Kidney (tissue), 14 donors: ENCODE measurements around the gene PLEKHH2. TPM values are rescaled to one million over a fixed set of nuclear protein-coding genes. Genes with fewer than 3 reads are reported as not detected.

Experiments
- DNase-seq, 5 donors: peaks; one replicate each; pipeline ENCODE4 v3.0.0-alpha.2; 2013 to 2020
- FAIRE-seq: peaks from 2 replicates; lab custom pipeline; 2012; peaks lifted over from hg19 to GRCh38; lab: Jason Lieb, UNC
- H3K27ac ChIP-seq, 2 donors: one replicate each; pipeline ENCODE4 v1.7.0; 2013; ENCODE audit warnings: low read depth in 2 of 2, low read length in 2 of 2, inconsistent platforms in 1 of 2
- H3K27me3 ChIP-seq: one replicate; pipeline ENCODE4 v1.7.1; 2013; ENCODE audit warnings: low read length, inconsistent platforms; ENCODE audit not compliant: control insufficient read depth, insufficient read depth
- H3K36me3 ChIP-seq, 3 donors: one replicate each; pipeline versions ENCODE4 v1.7.0 to v1.7.1; 2013; ENCODE audit warnings: low read length in 3 of 3, control low read depth in 1 of 3, inconsistent platforms in 1 of 3; ENCODE audit not compliant: insufficient read depth in 3 of 3, control insufficient read depth in 2 of 3
- H3K4me1 ChIP-seq, 3 donors: one replicate each; pipeline versions ENCODE4 v1.7.0 to v1.7.1; 2013; ENCODE audit warnings: low read length in 3 of 3, inconsistent platforms in 1 of 3, low read depth in 1 of 3; ENCODE audit not compliant: control insufficient read depth in 2 of 3, insufficient read depth in 2 of 3
- H3K4me3 ChIP-seq, 3 donors: one replicate each; pipeline versions ENCODE4 v1.7.0 to v1.8.1; 2013; ENCODE audit warnings: low read length in 3 of 3, control low read depth in 1 of 3, inconsistent platforms in 1 of 3
- H3K9ac ChIP-seq, 3 donors: one replicate each; pipeline versions ENCODE4 v1.7.0 to v1.7.1; 2013; ENCODE audit warnings: low read length in 3 of 3, control low read depth in 1 of 3, inconsistent platforms in 1 of 3
- H3K9me3 ChIP-seq, 3 donors: one replicate each; pipeline versions ENCODE4 v1.7.0 to v1.7.1; 2013; ENCODE audit warnings: low read length in 3 of 3, control low read depth in 1 of 3, inconsistent platforms in 1 of 3; ENCODE audit not compliant: control insufficient read depth in 2 of 3, insufficient read depth in 1 of 3
- CTCF ChIP-seq: IDR thresholded peaks from 3 replicates; pipeline ENCODE4 v1.5.1; 2012; ENCODE audit warnings: mild to moderate bottlenecking, moderate library complexity, borderline replicate concordance; ENCODE audit not compliant: insufficient read depth; ENCODE audit errors: extremely low read depth
- intact Hi-C: fragments of 100-400 bp; cut with DNase I; formaldehyde crosslinking; loops from one replicate; pipeline ENCODE4 v1.11.1; 2022
- polyA plus RNA-seq: library from polyadenylated mRNA; stranded (reverse); fragments of 350-450 nt; fragmentation: Illumina TruSeq; extraction: RNeasy Lipid Tissue Mini Kit (QIAGEN cat#74804); gene quantifications from one replicate; pipeline ENCODE4 v1.2.3, GENCODE V29; 2014; ENCODE audit warnings: low read depth, low replicate concordance; ENCODE audit not compliant: insufficient read depth
- total RNA-seq: library from RNA; stranded (reverse); fragmentation: NEBNext Ultra II Directional; extraction: Animal tissue kit (Norgen Biotek cat#: 25700); gene quantifications from one replicate; pipeline ENCODE4 v1.2.1, GENCODE V29; 2021
- donor health status: control.
- donor health status: control.
- donor health status: control.
- donor health status: control.
- donor health status: control.
- donor health status: DM: yes; HTN: yes; CAD: no.
- donor health status: Normal renal cell carcinoma (clear cell type).

Gene PLEKHH2
- total and polyA plus RNA-seq, 2 donors from 2014 or later = 4.3 to 25.0 TPM

GRCh38 chr2:43791035-43791765 lies 154.1 kb downstream of the PLEKHH2 start:
- Histone ChIP-seq H3K36me3 (peaks cover 0 to 9% (median 2%) of the 10 kb centered on the region in 3 donors), H3K4me3 (peak overlapping the region in 1 of 3 donors; percentile 15), H3K27ac (peak overlapping the region; percentile 13 to 52), H3K9me3 (no peaks in the 10 kb centered on the region), H3K9ac (no peak overlapping the region), H3K4me1 (peaks cover 0 to 10% (median 7%) of the 10 kb centered on the region in 3 donors), H3K27me3 (no peaks in the 10 kb centered on the region)
- TF ChIP-seq CTCF = no peak
- FAIRE-seq (no peak), DNase-seq (no peak)
- intact Hi-C loops = no loop called here

- Histone ChIP-seq H3K9me3 (no peaks in the 10 kb centered on the region), H3K36me3 (peaks cover 0 to 9% (median 2%) of the 10 kb centered on the region in 3 donors), H3K9ac (no peak overlapping the region), H3K4me3 (peak overlapping the region in 2 of 3 donors; percentile 25 to 61), H3K27ac (peak overlapping the region in 1 of 2 donors; percentile 6), H3K27me3 (no peaks in the 10 kb centered on the region), H3K4me1 (peaks cover 0 to 10% (median 7%) of the 10 kb centered on the region in 3 donors)
- intact Hi-C loops = no loop called here
- no peak for TF ChIP-seq CTCF
- DNase-seq (peak in 2 of 5 donors; percentile 64 to 76), FAIRE-seq (peak; percentile 89)
Observed at GRCh38 chr2:43792653-43793052, 155.6 kb downstream of the PLEKHH2 start.

GRCh38 chr2:43794956-43795355 lies 157.9 kb downstream of the PLEKHH2 start:
- Histone ChIP-seq H3K27ac (no peak overlapping the region), H3K4me3 (no peak overlapping the region), H3K27me3 (no peaks in the 10 kb centered on the region), H3K9ac (no peak overlapping the region), H3K36me3 (peaks cover 0 to 9% (median 0%) of the 10 kb centered on the region in 3 donors), H3K9me3 (no peaks in the 10 kb centered on the region), H3K4me1 (peaks cover 0 to 10% (median 7%) of the 10 kb centered on the region in 3 donors)
- intact Hi-C loops = no loop called here
- no peak for TF ChIP-seq CTCF
- no peak for FAIRE-seq
- DNase-seq = no peak
